Spinal cord (tissue), 10 donors: ENCODE results near the gene COX4I1. TPM values are rescaled to one million over a fixed set of nuclear protein-coding genes. Genes with fewer than 3 reads are reported as not detected.

Experiments used
- DNase-seq, 6 donors: peaks; one replicate each; pipeline versions ENCODE4 v3.0.0 to v3.0.0-alpha.2; 2013 to 2015; ENCODE audit warnings: low spot score in 6 of 6, low read depth in 4 of 6
- H3K27ac ChIP-seq: one replicate; pipeline ENCODE4 v1.5.1; 2013; ENCODE audit warnings: low read depth, low read length, control low read depth
- H3K27me3 ChIP-seq: one replicate; pipeline ENCODE4 v1.6.1; 2013; ENCODE audit warnings: low read length; ENCODE audit not compliant: control insufficient read depth, insufficient read depth
- H3K36me3 ChIP-seq: one replicate; pipeline ENCODE4 v1.6.1; 2013; ENCODE audit warnings: low read length; ENCODE audit not compliant: control insufficient read depth, insufficient read depth
- H3K4me1 ChIP-seq: one replicate; pipeline ENCODE4 v1.6.1; 2013; ENCODE audit warnings: low read length; ENCODE audit not compliant: control insufficient read depth, insufficient read depth
- H3K4me3 ChIP-seq: one replicate; pipeline ENCODE4 v1.5.1; 2013; ENCODE audit warnings: low read depth, low read length, control low read depth
- H3K9me3 ChIP-seq: one replicate; pipeline ENCODE4 v1.6.1; 2013; ENCODE audit warnings: low read length; ENCODE audit not compliant: control insufficient read depth, insufficient read depth
- WGBS: methylation state at CpG from one replicate; pipeline ENCODE4 v1.1.5; 2013; ENCODE audit warnings: missing lambda C conversion rate; ENCODE audit not compliant: insufficient coverage; 5-methylcytosine and 5-hydroxymethylcytosine counted together
- polyA plus RNA-seq, 2 donors: library from polyadenylated mRNA; unstranded; fragments of 120-200 nt; gene quantifications; one replicate each; pipeline ENCODE4 v1.2.1, GENCODE V29; 2013; ENCODE audit not compliant: insufficient read length in 2 of 2
- total RNA-seq, 2 donors: library from RNA; depleted of rRNA in 1 of 2; stranded (reverse); fragments of 120-200 nt in 1 of 2; fragments of >200 nt in 1 of 2; gene quantifications; one replicate each; pipeline versions ENCODE4 v1.2.3 to v1.2.4, GENCODE V29; 2013 to 2014
- donor health status: healthy.

The COX4I1 gene
- total and polyA plus RNA-seq, 4 donors = 212 to 556 (median 515) TPM

- peaks cover 36% of the 10 kb centered on the region for H3K27me3 ChIP-seq
- no peaks in the 10 kb centered on the region for H3K9me3 ChIP-seq
- no peak overlapping the region for H3K27ac ChIP-seq
- DNase-seq = no peak
- peaks cover 51% of the 10 kb centered on the region for H3K4me1 ChIP-seq
- H3K4me3 ChIP-seq = no peak overlapping the region
- 88% methylated on average over 5 of the region's 7 CpGs for WGBS
- H3K36me3 ChIP-seq = no peaks in the 10 kb centered on the region
Measured at GRCh38 chr16:85753976-85754375, 45.5 kb upstream of the COX4I1 start.

DNA sequence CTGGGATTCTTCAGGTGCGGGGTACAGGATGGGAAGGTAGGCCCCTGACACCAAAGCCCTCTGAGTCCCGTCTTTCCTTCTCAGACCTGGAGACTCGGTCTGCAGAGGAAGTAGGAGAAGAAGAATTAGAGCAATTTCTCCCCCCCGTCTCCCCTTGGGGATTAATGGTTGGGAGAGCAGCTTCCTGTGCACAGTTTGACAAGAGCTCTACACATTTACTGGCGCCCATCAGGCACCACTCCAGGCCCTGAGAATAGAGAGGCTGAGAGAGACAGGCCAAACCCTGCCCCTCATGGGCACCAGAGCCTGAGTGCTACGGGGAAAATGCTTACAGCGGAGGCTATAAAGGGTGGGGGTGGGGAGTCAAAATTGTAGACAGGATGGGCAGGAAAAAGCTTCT, 45.1 kb upstream of the COX4I1 start:
- DNase-seq = peak in 2 of 6 donors; percentile 64 to 65
- H3K9me3 ChIP-seq = no peaks in the 10 kb centered on the region
- peaks cover 33% of the 10 kb centered on the region for H3K27me3 ChIP-seq
- H3K4me1 ChIP-seq = peaks cover 51% of the 10 kb centered on the region
- no peak overlapping the region for H3K27ac ChIP-seq
- no peaks in the 10 kb centered on the region for H3K36me3 ChIP-seq
- WGBS = 36% methylated on average over 2 of the region's 7 CpGs
- no peak overlapping the region for H3K4me3 ChIP-seq

GRCh38 chr16:85755929-85756768, 43.3 kb upstream of the COX4I1 start:
- no peak overlapping the region for H3K4me3 ChIP-seq
- H3K36me3 ChIP-seq = no peaks in the 10 kb centered on the region
- H3K9me3 ChIP-seq = no peaks in the 10 kb centered on the region
- peaks cover 39% of the 10 kb centered on the region for H3K4me1 ChIP-seq
- no peak for DNase-seq
- 55% methylated on average over 25 of the region's 25 CpGs for WGBS
- H3K27ac ChIP-seq = no peak overlapping the region
- peaks cover 19% of the 10 kb centered on the region for H3K27me3 ChIP-seq

- Histone ChIP-seq H3K27ac (no peak overlapping the region), H3K36me3 (no peaks in the 10 kb centered on the region), H3K4me1 (peaks cover 33% of the 10 kb centered on the region), H3K9me3 (no peaks in the 10 kb centered on the region), H3K27me3 (peaks cover 10% of the 10 kb centered on the region), H3K4me3 (no peak overlapping the region)
- 75% methylated on average over 4 of the region's 7 CpGs for WGBS
- DNase-seq = no peak
Measured at GRCh38 chr16:85757341-85757822, 42.1 kb upstream of the COX4I1 start.

DNA sequence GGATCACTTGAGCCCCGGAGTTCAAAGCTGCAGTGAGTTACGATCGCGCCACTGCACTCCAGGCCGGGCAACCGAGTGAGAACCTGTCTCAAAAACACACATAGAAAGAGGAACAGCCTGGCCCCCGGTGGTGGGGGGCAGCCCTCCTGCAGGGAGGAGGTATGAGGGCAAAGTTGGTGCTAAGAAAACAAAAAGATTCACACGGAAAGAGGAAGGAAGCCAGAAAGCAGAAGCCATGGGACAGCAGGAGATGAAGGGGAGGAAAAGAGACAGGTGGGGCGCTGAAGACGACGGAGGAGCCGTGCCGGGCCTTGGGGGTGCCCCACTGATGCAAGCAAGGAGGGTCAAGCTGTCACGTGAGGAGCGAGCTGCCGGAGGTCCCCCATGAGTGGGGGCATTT, 40.4 kb upstream of the COX4I1 start:
- Histone ChIP-seq H3K27ac (no peak overlapping the region), H3K9me3 (no peaks in the 10 kb centered on the region), H3K27me3 (peaks cover 6% of the 10 kb centered on the region), H3K4me1 (peaks cover 27% of the 10 kb centered on the region), H3K4me3 (no peak overlapping the region), H3K36me3 (no peaks in the 10 kb centered on the region)
- DNase-seq = no peak
- 69% methylated on average over 14 of the region's 16 CpGs for WGBS

- Histone ChIP-seq H3K4me1 (peaks cover 21% of the 10 kb centered on the region), H3K27me3 (peaks cover 4% of the 10 kb centered on the region), H3K4me3 (no peak overlapping the region), H3K9me3 (no peaks in the 10 kb centered on the region), H3K36me3 (no peaks in the 10 kb centered on the region), H3K27ac (no peak overlapping the region)
- WGBS = 72% methylated on average over 17 of the region's 20 CpGs
- DNase-seq = no peak
Measured at GRCh38 chr16:85759631-85760419, 39.7 kb upstream of the COX4I1 start.

DNA sequence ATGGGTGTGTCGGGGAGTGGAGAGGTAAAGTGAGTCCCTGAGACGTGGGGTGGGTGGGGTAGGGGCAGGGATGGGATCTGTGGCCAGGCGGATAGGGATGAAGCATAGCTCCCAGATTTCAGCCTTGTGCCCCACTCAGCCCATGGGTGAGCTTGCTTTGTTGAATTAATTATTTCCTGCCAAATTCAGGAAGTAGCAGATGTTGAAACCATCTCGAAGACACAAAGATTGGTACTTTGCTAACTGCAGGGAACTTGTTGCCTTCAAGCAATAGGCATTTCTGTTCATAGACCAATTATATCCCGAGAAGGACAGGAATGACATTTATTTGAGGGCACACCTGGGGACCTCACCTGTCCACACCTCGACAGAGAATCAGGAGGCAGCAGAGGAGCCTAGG, 37.6 kb upstream of the COX4I1 start:
- Histone ChIP-seq H3K27ac (no peak overlapping the region), H3K4me3 (no peak overlapping the region), H3K4me1 (peaks cover 26% of the 10 kb centered on the region), H3K36me3 (no peaks in the 10 kb centered on the region), H3K9me3 (no peaks in the 10 kb centered on the region), H3K27me3 (peaks cover 4% of the 10 kb centered on the region)
- WGBS = 87% methylated on average over 4 of the region's 6 CpGs
- no peak for DNase-seq

DNA sequence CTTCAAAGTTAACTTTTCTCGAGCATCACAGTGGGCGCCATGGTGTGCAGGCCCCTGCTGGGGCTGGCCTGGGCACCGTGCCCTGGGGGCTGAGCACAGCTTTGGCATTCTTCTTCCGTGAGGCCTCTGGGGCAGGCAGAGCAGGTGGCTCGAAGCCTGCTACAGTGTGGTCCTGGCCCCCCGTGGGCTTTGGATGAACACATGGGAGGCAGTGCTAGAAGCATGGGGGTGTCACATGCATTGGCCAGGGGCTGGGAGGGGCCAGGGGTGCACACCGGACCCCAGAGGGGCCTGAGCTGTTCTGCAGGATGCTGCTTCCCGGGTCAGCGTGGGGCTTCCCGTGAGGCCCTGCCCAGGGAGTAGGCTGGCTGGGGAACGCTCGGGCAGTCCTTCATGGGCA, 36.5 kb upstream of the COX4I1 start:
- WGBS = 40% methylated on average over 12 of the region's 12 CpGs
- Histone ChIP-seq H3K36me3 (no peaks in the 10 kb centered on the region), H3K4me1 (peaks cover 34% of the 10 kb centered on the region), H3K27me3 (peaks cover 4% of the 10 kb centered on the region), H3K9me3 (no peaks in the 10 kb centered on the region), H3K4me3 (no peak overlapping the region), H3K27ac (no peak overlapping the region)
- peak in 1 of 6 donors; percentile 28 for DNase-seq

GRCh38 chr16:85763616-85764015, 35.9 kb upstream of the COX4I1 start:
- H3K36me3 ChIP-seq = no peaks in the 10 kb centered on the region
- peaks cover 4% of the 10 kb centered on the region for H3K27me3 ChIP-seq
- 88% methylated on average over 1 of the region's 2 CpGs for WGBS
- DNase-seq = no peak
- H3K27ac ChIP-seq = no peak overlapping the region
- no peaks in the 10 kb centered on the region for H3K9me3 ChIP-seq
- no peak overlapping the region for H3K4me3 ChIP-seq
- H3K4me1 ChIP-seq = peaks cover 39% of the 10 kb centered on the region
